Mesendoderm (in vitro differentiated cells): ENCODE results near the gene ESYT2.

ENCODE experiments used
- DNase-seq: peaks from one replicate; pipeline ENCODE4 v3.0.0; 2013
- H2AK5ac ChIP-seq: 2 replicates; pipeline ENCODE4 v1.6.1; 2013; ENCODE audit warnings: low read length, inconsistent platforms
- H2BK120ac ChIP-seq: 2 replicates; pipeline ENCODE4 v1.6.1; 2013; ENCODE audit warnings: low read depth, mild to moderate bottlenecking, low read length, moderate library complexity, mixed read lengths
- H2BK15ac ChIP-seq: replicated peaks from 2 replicates; pipeline ENCODE4 v1.6.1; 2013; ENCODE audit warnings: low read depth, mild to moderate bottlenecking, moderate library complexity
- H2BK5ac ChIP-seq: 2 replicates; pipeline ENCODE4 v1.6.1; 2013; ENCODE audit warnings: low read length, inconsistent platforms
- H3K18ac ChIP-seq: 2 replicates; pipeline ENCODE4 v1.6.1; 2013; ENCODE audit warnings: mild to moderate bottlenecking, low read length, mixed read lengths
- H3K23ac ChIP-seq: one replicate; pipeline ENCODE4 v1.6.1; 2013; ENCODE audit warnings: low read length
- H3K27ac ChIP-seq: 2 replicates; pipeline ENCODE4 v1.5.1; 2013; ENCODE audit warnings: low read depth, mild to moderate bottlenecking, inconsistent platforms, low read length, moderate library complexity
- H3K27me3 ChIP-seq: 2 replicates; pipeline ENCODE4 v1.6.1; 2013; ENCODE audit warnings: low read length, control low read depth, mild to moderate bottlenecking, inconsistent platforms; ENCODE audit not compliant: insufficient read depth, poor library complexity
- H3K36me3 ChIP-seq: 2 replicates; pipeline ENCODE4 v1.6.1; 2013; ENCODE audit warnings: low read length, inconsistent platforms; ENCODE audit not compliant: control insufficient read depth, insufficient read depth
- H3K4ac ChIP-seq: one replicate; pipeline ENCODE4 v1.6.1; 2013; ENCODE audit warnings: low read depth, mild to moderate bottlenecking, low read length, moderate library complexity
- H3K4me1 ChIP-seq: 2 replicates; pipeline ENCODE4 v1.6.1; 2013; ENCODE audit warnings: low read depth, low read length, inconsistent platforms; ENCODE audit not compliant: control insufficient read depth
- H3K4me2 ChIP-seq: 2 replicates; pipeline ENCODE4 v1.6.1; 2013; ENCODE audit warnings: low read length
- H3K4me3 ChIP-seq: 2 replicates; pipeline ENCODE4 v1.5.1; 2013; ENCODE audit warnings: mild to moderate bottlenecking, low read length
- H3K56ac ChIP-seq: one replicate; pipeline ENCODE4 v1.6.1; 2013; ENCODE audit warnings: low read length
- H3K79me1 ChIP-seq: 2 replicates; pipeline ENCODE4 v1.6.1; 2013; ENCODE audit warnings: low read length, inconsistent platforms
- H3K79me2 ChIP-seq: 2 replicates; pipeline ENCODE4 v1.6.1; 2013; ENCODE audit warnings: mild to moderate bottlenecking, low read length; ENCODE audit not compliant: control insufficient read depth, insufficient read depth
- H3K9ac ChIP-seq: 2 replicates; pipeline ENCODE4 v1.6.1; 2013; ENCODE audit warnings: low read length, inconsistent platforms
- H4K5ac ChIP-seq: one replicate; pipeline ENCODE4 v1.6.1; 2013; ENCODE audit warnings: low read length
- H4K8ac ChIP-seq: one replicate; pipeline ENCODE4 v1.6.1; 2013; ENCODE audit warnings: low read depth, mild to moderate bottlenecking, control low read depth, low read length, moderate library complexity
- WGBS: extraction: QIAGEN DNeasy Blood & Tissue Kit; methylation state at CpG from one replicate; pipeline ENCODE4 v1.1.7; 2013; ENCODE audit warnings: low lambda C conversion rate, missing lambda C conversion rate; ENCODE audit not compliant: insufficient coverage; ENCODE audit errors: extremely low coverage; 5-methylcytosine and 5-hydroxymethylcytosine counted together

Gene ESYT2

GRCh38 chr7:158695726-158696452, 133.4 kb downstream of the ESYT2 start:
- no CpG with 5 or more reads among the region's 10 CpGs for WGBS

GRCh38 chr7:158695056-158695455, 134.3 kb downstream of the ESYT2 start:
- Histone ChIP-seq H3K4ac (no peak overlapping the region), H3K4me2 (no peak overlapping the region), H3K23ac (no peak overlapping the region), H3K18ac (no peak overlapping the region), H3K9ac (no peak overlapping the region), H2AK5ac (no peak overlapping the region), H3K79me1 (peaks cover 18% of the 10 kb centered on the region), H4K5ac (no peak overlapping the region), H3K27ac (no peak overlapping the region), H3K36me3 (peaks cover 10% of the 10 kb centered on the region), H3K4me3 (no peak overlapping the region), H3K4me1 (no peaks in the 10 kb centered on the region), H2BK120ac (no peak overlapping the region), H3K79me2 (peaks cover 28% of the 10 kb centered on the region), H3K27me3 (no peaks in the 10 kb centered on the region), H2BK15ac (no peak overlapping the region), H4K8ac (no peak overlapping the region), H3K56ac (no peak overlapping the region), H2BK5ac (no peak overlapping the region)
- no peak for DNase-seq
- no CpG with 5 or more reads among the region's 3 CpGs for WGBS

More at GRCh38 chr7:158695726-158696452, 133.4 kb downstream of the ESYT2 start:
- no peak overlapping the region for H2AK5ac ChIP-seq
- no peak overlapping the region for H4K8ac ChIP-seq
- no peaks in the 10 kb centered on the region for H3K27me3 ChIP-seq
- H3K23ac ChIP-seq: no peak overlapping the region
- H3K36me3 ChIP-seq: peaks cover 9% of the 10 kb centered on the region
- peaks cover 21% of the 10 kb centered on the region for H3K79me1 ChIP-seq
- no peak overlapping the region for H3K9ac ChIP-seq
- H3K4me1 ChIP-seq: no peaks in the 10 kb centered on the region
- H3K79me2 ChIP-seq: peaks cover 33% of the 10 kb centered on the region
- no peak overlapping the region for H3K4me3 ChIP-seq
- H3K4ac ChIP-seq: no peak overlapping the region
- DNase-seq: peak; percentile 67
- no peak overlapping the region for H3K27ac ChIP-seq
- H3K4me2 ChIP-seq: no peak overlapping the region
- no peak overlapping the region for H2BK5ac ChIP-seq
- H2BK120ac ChIP-seq: no peak overlapping the region
- no peak overlapping the region for H2BK15ac ChIP-seq
- H3K18ac ChIP-seq: no peak overlapping the region
- no peak overlapping the region for H4K5ac ChIP-seq
- H3K56ac ChIP-seq: no peak overlapping the region

- WGBS: no CpG with 5 or more reads among the region's 6 CpGs
- no peak overlapping the region for H2BK120ac ChIP-seq
- no peak overlapping the region for H2BK5ac ChIP-seq
- H4K8ac ChIP-seq: no peak overlapping the region
- H3K79me2 ChIP-seq: peaks cover 26% of the 10 kb centered on the region
- H4K5ac ChIP-seq: no peak overlapping the region
- no peaks in the 10 kb centered on the region for H3K27me3 ChIP-seq
- H2BK15ac ChIP-seq: no peak overlapping the region
- peaks cover 9% of the 10 kb centered on the region for H3K36me3 ChIP-seq
- no peak overlapping the region for H3K9ac ChIP-seq
- H3K18ac ChIP-seq: no peak overlapping the region
- no peaks in the 10 kb centered on the region for H3K4me1 ChIP-seq
- H2AK5ac ChIP-seq: no peak overlapping the region
- DNase-seq: no peak
- H3K79me1 ChIP-seq: peaks cover 16% of the 10 kb centered on the region
- H3K56ac ChIP-seq: no peak overlapping the region
- H3K4me2 ChIP-seq: no peak overlapping the region
- H3K4ac ChIP-seq: no peak overlapping the region
- H3K23ac ChIP-seq: no peak overlapping the region
- H3K27ac ChIP-seq: no peak overlapping the region
- no peak overlapping the region for H3K4me3 ChIP-seq
Measured at GRCh38 chr7:158694650-158695049, 134.7 kb downstream of the ESYT2 start.

GRCh38 chr7:158689488-158689887, 139.8 kb downstream of the ESYT2 start:
- Histone ChIP-seq H4K5ac (no peak overlapping the region), H3K79me2 (peaks cover 3% of the 10 kb centered on the region), H2AK5ac (no peak overlapping the region), H3K36me3 (peaks cover 11% of the 10 kb centered on the region), H3K56ac (no peak overlapping the region), H3K4me1 (no peaks in the 10 kb centered on the region), H3K27ac (no peak overlapping the region), H3K9ac (no peak overlapping the region), H2BK120ac (no peak overlapping the region), H4K8ac (no peak overlapping the region), H3K27me3 (no peaks in the 10 kb centered on the region), H3K18ac (no peak overlapping the region), H2BK15ac (no peak overlapping the region), H3K79me1 (peaks cover 1% of the 10 kb centered on the region), H2BK5ac (no peak overlapping the region), H3K4me2 (no peak overlapping the region), H3K4ac (no peak overlapping the region), H3K4me3 (no peak overlapping the region), H3K23ac (no peak overlapping the region)
- no peak for DNase-seq
- no CpG with 5 or more reads among the region's 2 CpGs for WGBS

- no peak overlapping the region for H3K4me3 ChIP-seq
- no peak overlapping the region for H3K23ac ChIP-seq
- no peak overlapping the region for H3K18ac ChIP-seq
- peaks cover 11% of the 10 kb centered on the region for H3K36me3 ChIP-seq
- H3K56ac ChIP-seq: no peak overlapping the region
- no peak overlapping the region for H3K9ac ChIP-seq
- H3K79me2 ChIP-seq: no peaks in the 10 kb centered on the region
- H2BK15ac ChIP-seq: no peak overlapping the region
- DNase-seq: no peak
- no peak overlapping the region for H2AK5ac ChIP-seq
- WGBS: no CpG with 5 or more reads among the region's 7 CpGs
- H3K4ac ChIP-seq: no peak overlapping the region
- no peak overlapping the region for H2BK120ac ChIP-seq
- no peaks in the 10 kb centered on the region for H3K27me3 ChIP-seq
- H3K4me2 ChIP-seq: no peak overlapping the region
- no peaks in the 10 kb centered on the region for H3K79me1 ChIP-seq
- no peak overlapping the region for H2BK5ac ChIP-seq
- no peak overlapping the region for H4K8ac ChIP-seq
- H3K27ac ChIP-seq: no peak overlapping the region
- no peaks in the 10 kb centered on the region for H3K4me1 ChIP-seq
- no peak overlapping the region for H4K5ac ChIP-seq
Measured at GRCh38 chr7:158687406-158687805, 141.9 kb downstream of the ESYT2 start.

GRCh38 chr7:158685693-158686092, 143.6 kb downstream of the ESYT2 start:
- WGBS: 100% methylated on average over 1 of the region's 4 CpGs

More at GRCh38 chr7:158685693-158686092, 143.6 kb downstream of the ESYT2 start:
- no peak overlapping the region for H3K9ac ChIP-seq
- no peak overlapping the region for H3K4me2 ChIP-seq
- H4K5ac ChIP-seq: no peak overlapping the region
- no peak for DNase-seq
- H3K36me3 ChIP-seq: peaks cover 11% of the 10 kb centered on the region
- H3K56ac ChIP-seq: no peak overlapping the region
- H3K79me1 ChIP-seq: no peaks in the 10 kb centered on the region
- H3K23ac ChIP-seq: no peak overlapping the region
- H2AK5ac ChIP-seq: no peak overlapping the region
- no peak overlapping the region for H2BK15ac ChIP-seq
- H4K8ac ChIP-seq: no peak overlapping the region
- H3K27me3 ChIP-seq: no peaks in the 10 kb centered on the region
- H2BK120ac ChIP-seq: no peak overlapping the region
- no peak overlapping the region for H3K18ac ChIP-seq
- no peaks in the 10 kb centered on the region for H3K79me2 ChIP-seq
- H3K4ac ChIP-seq: no peak overlapping the region
- no peak overlapping the region for H3K4me3 ChIP-seq
- no peak overlapping the region for H3K27ac ChIP-seq
- no peak overlapping the region for H2BK5ac ChIP-seq
- H3K4me1 ChIP-seq: no peaks in the 10 kb centered on the region
